RCC 7860 (cell line): ENCODE results near the gene DNM3.
"Not testable (repeated sequence)": the region's sequence is repeated elsewhere in the genome, so short reads cannot be mapped to it uniquely, and the experiment has no call there.

Experiments used
- DNase-seq: peaks from one replicate; pipeline ENCODE4 v3.0.0-alpha.2; 2015; ENCODE audit warnings: low spot score
- FAIRE-seq: peaks from 2 replicates; lab custom pipeline; 2012; peaks lifted over from hg19 to GRCh38; lab: Jason Lieb, UNC

Gene DNM3

GRCh38 chr1:172005856-172006255 is 164.6 kb downstream of the DNM3 start:
- DNase-seq, result peak; percentile 89

GRCh38 chr1:172006660-172007059 is 165.4 kb downstream of the DNM3 start:
- DNase-seq (no peak), FAIRE-seq (no peak)

More at GRCh38 chr1:172005856-172006255, 164.6 kb downstream of the DNM3 start:
- FAIRE-seq, result peak; percentile 96

- FAIRE-seq (no peak), DNase-seq (no peak)
Measured at GRCh38 chr1:172018727-172019311, 177.5 kb downstream of the DNM3 start.

GRCh38 chr1:172019976-172020375 is 178.7 kb downstream of the DNM3 start:
- DNase-seq (no peak), FAIRE-seq (no peak)

GRCh38 chr1:172024516-172024915 is 183.2 kb downstream of the DNM3 start:
- FAIRE-seq, result no peak
- DNase-seq, result no peak

GRCh38 chr1:172024944-172025738 is 183.8 kb downstream of the DNM3 start:
- not testable (repeated sequence) for DNase-seq, FAIRE-seq

- FAIRE-seq, result no peak
- DNase-seq, result peak; percentile 31
Measured at GRCh38 chr1:172040466-172040865, 199.2 kb downstream of the DNM3 start.

- DNase-seq (no peak), FAIRE-seq (no peak)
Measured at GRCh38 chr1:172041102-172041501, 199.8 kb downstream of the DNM3 start.

- DNase-seq (peak; percentile 23), FAIRE-seq (no peak)
Measured at GRCh38 chr1:172041742-172042141, 200.4 kb downstream of the DNM3 start.

- FAIRE-seq (no peak), DNase-seq (no peak)
Measured at GRCh38 chr1:172043900-172044299, 202.6 kb downstream of the DNM3 start.

GRCh38 chr1:172051898-172052297 is 210.6 kb downstream of the DNM3 start:
- no peak for FAIRE-seq

GRCh38 chr1:172054172-172054571 is 212.9 kb downstream of the DNM3 start:
- no peak for FAIRE-seq
- DNase-seq, result no peak

More at GRCh38 chr1:172051898-172052297, 210.6 kb downstream of the DNM3 start:
- no peak for DNase-seq

- not testable (repeated sequence) for DNase-seq, FAIRE-seq
Measured at GRCh38 chr1:172055816-172056419, 214.6 kb downstream of the DNM3 start.

- no peak for FAIRE-seq
- DNase-seq, result no peak
Measured at GRCh38 chr1:172068334-172068733, 227.0 kb downstream of the DNM3 start.

- DNase-seq (no peak), FAIRE-seq (no peak)
Measured at GRCh38 chr1:172069051-172069450, 227.8 kb downstream of the DNM3 start.

GRCh38 chr1:172069534-172069933 is 228.2 kb downstream of the DNM3 start:
- no peak for DNase-seq
- FAIRE-seq, result no peak

- no peak for FAIRE-seq
- no peak for DNase-seq
Measured at GRCh38 chr1:172070055-172070454, 228.8 kb downstream of the DNM3 start.

- no peak for FAIRE-seq
Measured at GRCh38 chr1:172071746-172072145, 230.4 kb downstream of the DNM3 start.

GRCh38 chr1:172079859-172080258 is 238.6 kb downstream of the DNM3 start:
- not testable (repeated sequence) for DNase-seq, FAIRE-seq

More at GRCh38 chr1:172071746-172072145, 230.4 kb downstream of the DNM3 start:
- no peak for DNase-seq

- FAIRE-seq (no peak), DNase-seq (no peak)
Measured at GRCh38 chr1:172083191-172083590, 241.9 kb downstream of the DNM3 start.

GRCh38 chr1:172084876-172085275 is 243.6 kb downstream of the DNM3 start:
- DNase-seq (no peak), FAIRE-seq (no peak)

- DNase-seq, result no peak
- no peak for FAIRE-seq
Measured at GRCh38 chr1:172085317-172085716, 244.0 kb downstream of the DNM3 start.
